ENCODE results near the gene SAC3D1. TPM values are rescaled to one million over a fixed set of nuclear protein-coding genes. Genes with fewer than 3 reads are reported as not detected.

SAC3D1 gene
- total and polyA plus RNA-seq, 9 of the 15 experiments (the other 6 are each of a cell fraction or from before 2014, with no cell fraction given), result 0.20 to 35.2 (median 5.8) TPM

- WGBS (ENCODE audit: insufficient coverage, low coverage, missing lambda C conversion rate), result 16% methylated on average over 10 of the region's 10 CpGs
Measured at GRCh38 chr11:65026810-65027209, 14.2 kb upstream of the SAC3D1 start.

More at GRCh38 chr11:65026810-65027209, 14.2 kb upstream of the SAC3D1 start:
- H2AFZ ChIP-seq (ENCODE audit: low read depth, low read length), result peak overlapping the region; percentile 99
- H3K36me3 ChIP-seq (ENCODE audit: control insufficient read depth, insufficient read depth, low read length), result peaks cover 3% of the 10 kb centered on the region; the same call in 1 of the 3 replicates
- no TSS peak for BruUV-seq (replicated peaks)
- peaks cover 16 to 28% of the 10 kb centered on the region in 2 experiments; a peak in 4 of 5 replicates for H3K4me1 ChIP-seq (replicated peaks in 1 of 2; ENCODE audit: control insufficient read depth in 2 of 2, insufficient read depth in 2 of 2, low read length in 2 of 2)
- no peaks in the 10 kb centered on the region for H3K9me3 ChIP-seq (replicated peaks; ENCODE audit: control insufficient read depth, insufficient read depth, low read depth, low read length)
- ChIA-PET CTCF (ENCODE audit: low intra/inter-chr PET ratio) (no interaction called here), POLR2A (interaction anchor here (0.6 to 2.9 kb wide), 5 partner anchors 12 to 95 kb away, joined by 3 to 19 read pairs (median 4); partner anchors contain the start of genes ARL2, BATF2 and CDCA5)
- peak overlapping the region; percentile 80 for H3K4me2 ChIP-seq (ENCODE audit: insufficient read depth, low read length)
- TF ChIP-seq PTTG1 (tag; IDR thresholded peaks at IDR 0.05; ENCODE audit: low read depth), result no peak
- no peak for TF ChIP-seq ETV1 (tag; conservative IDR thresholded peaks at IDR 0.05; ENCODE audit: low read depth)
- no peak for TF ChIP-seq GATA2 (CRISPR knock-in tag; IDR thresholded peaks at IDR 0.05)
- TF ChIP-seq ZNF589 (CRISPR knock-in tag; IDR thresholded peaks at IDR 0.05; ENCODE audit: low read depth), result no peak
- TF ChIP-seq HDAC2 (IDR thresholded peaks at IDR 0.05), result 0 out of 2 replicates have a peak, but pooled peaks have one; percentile 29
- peak; percentile 34 to 54; a peak in 3 of 4 replicates for TF ChIP-seq KDM1A (IDR thresholded peaks at IDR 0.05)
- 0 out of 2 replicates have a peak, but pooled peaks have one; percentile 25 for TF ChIP-seq ZNF561 (CRISPR knock-in tag; conservative IDR thresholded peaks at IDR 0.05)
- TF ChIP-seq BCOR (IDR thresholded peaks at IDR 0.05), result peak; percentile 67; the same call in 1 of the 2 replicates
- TF ChIP-seq RHOXF2B (CRISPR knock-in tag; conservative IDR thresholded peaks at IDR 0.05), result no peak
- no peak; the same call in 1 of the 2 replicates for TF ChIP-seq ZNF76 (CRISPR knock-in tag; IDR thresholded peaks at IDR 0.05; ENCODE audit: borderline replicate concordance)
- peak; percentile 59 for TF ChIP-seq RBM25 (IDR thresholded peaks at IDR 0.05; ENCODE audit: low read depth, low read length, severe bottlenecking)
- no peak for TF ChIP-seq ZBTB17 (CRISPR knock-in tag; IDR thresholded peaks at IDR 0.05)
- TF ChIP-seq ZNF134 (CRISPR knock-in tag; conservative IDR thresholded peaks at IDR 0.05), result no peak
- no peak for TF ChIP-seq TCFL5 (CRISPR knock-in tag; conservative IDR thresholded peaks at IDR 0.05)
- no peak for TF ChIP-seq BDP1 (IDR thresholded peaks at IDR 0.05; ENCODE audit: insufficient read depth, insufficient read length)
- TF ChIP-seq ZNF197 (CRISPR knock-in tag; IDR thresholded peaks at IDR 0.05; ENCODE audit: low read depth), result 0 out of 2 replicates have a peak, but pooled peaks have one; percentile 13
- H3K27me3 ChIP-seq (ENCODE audit: control insufficient read depth in 2 of 2, insufficient read depth in 2 of 2, low read length in 2 of 2), result no peaks in the 10 kb centered on the region
- FAIRE-seq (no peak), ATAC-seq (peak; percentile 16), DNase-seq (ENCODE audit: extremely low read depth in 1 of 4, low spot score in 3 of 4) (no peak)
- H4K20me1 ChIP-seq (replicated peaks; ENCODE audit: control insufficient read depth, insufficient read depth, low read length), result no peaks in the 10 kb centered on the region
- no peaks in the 10 kb centered on the region for H3K9me1 ChIP-seq (ENCODE audit: control insufficient read depth, insufficient read depth, low read length)
- intact Hi-C loops (cut with micrococcal nuclease), result loop anchor here (5.0 kb wide), 1 partner anchor 55 kb away; the partner anchor contains the start of genes CDCA5 and ZFPL1
- peak overlapping the region; percentile 55 for H3K4me3 ChIP-seq
- peak overlapping the region; percentile 84; the same call in 2 of the 3 replicates for H3K27ac ChIP-seq (ENCODE audit: extremely low read depth, low read depth, low read length)
- peaks cover 9% of the 10 kb centered on the region; the same call in 2 of the 3 replicates for H3K79me2 ChIP-seq (ENCODE audit: control insufficient read depth, insufficient read depth, low read length)
- in situ Hi-C loops (cut with MboI), result no loop called here
- H3K9ac ChIP-seq (ENCODE audit: insufficient read depth in 1 of 2, low read depth in 2 of 2, low read length in 2 of 2), result peak overlapping the region; percentile 71 to 88; a peak in 3 of 4 replicates
